ENCODE results near the gene THAP4. TPM values are rescaled to one million over a fixed set of nuclear protein-coding genes. Genes with fewer than 3 reads are reported as not detected.

Gene THAP4, protein sequence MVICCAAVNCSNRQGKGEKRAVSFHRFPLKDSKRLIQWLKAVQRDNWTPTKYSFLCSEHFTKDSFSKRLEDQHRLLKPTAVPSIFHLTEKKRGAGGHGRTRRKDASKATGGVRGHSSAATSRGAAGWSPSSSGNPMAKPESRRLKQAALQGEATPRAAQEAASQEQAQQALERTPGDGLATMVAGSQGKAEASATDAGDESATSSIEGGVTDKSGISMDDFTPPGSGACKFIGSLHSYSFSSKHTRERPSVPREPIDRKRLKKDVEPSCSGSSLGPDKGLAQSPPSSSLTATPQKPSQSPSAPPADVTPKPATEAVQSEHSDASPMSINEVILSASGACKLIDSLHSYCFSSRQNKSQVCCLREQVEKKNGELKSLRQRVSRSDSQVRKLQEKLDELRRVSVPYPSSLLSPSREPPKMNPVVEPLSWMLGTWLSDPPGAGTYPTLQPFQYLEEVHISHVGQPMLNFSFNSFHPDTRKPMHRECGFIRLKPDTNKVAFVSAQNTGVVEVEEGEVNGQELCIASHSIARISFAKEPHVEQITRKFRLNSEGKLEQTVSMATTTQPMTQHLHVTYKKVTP
- 33.7 and 34.5 TPM in 2 replicates for total RNA-seq

DNA sequence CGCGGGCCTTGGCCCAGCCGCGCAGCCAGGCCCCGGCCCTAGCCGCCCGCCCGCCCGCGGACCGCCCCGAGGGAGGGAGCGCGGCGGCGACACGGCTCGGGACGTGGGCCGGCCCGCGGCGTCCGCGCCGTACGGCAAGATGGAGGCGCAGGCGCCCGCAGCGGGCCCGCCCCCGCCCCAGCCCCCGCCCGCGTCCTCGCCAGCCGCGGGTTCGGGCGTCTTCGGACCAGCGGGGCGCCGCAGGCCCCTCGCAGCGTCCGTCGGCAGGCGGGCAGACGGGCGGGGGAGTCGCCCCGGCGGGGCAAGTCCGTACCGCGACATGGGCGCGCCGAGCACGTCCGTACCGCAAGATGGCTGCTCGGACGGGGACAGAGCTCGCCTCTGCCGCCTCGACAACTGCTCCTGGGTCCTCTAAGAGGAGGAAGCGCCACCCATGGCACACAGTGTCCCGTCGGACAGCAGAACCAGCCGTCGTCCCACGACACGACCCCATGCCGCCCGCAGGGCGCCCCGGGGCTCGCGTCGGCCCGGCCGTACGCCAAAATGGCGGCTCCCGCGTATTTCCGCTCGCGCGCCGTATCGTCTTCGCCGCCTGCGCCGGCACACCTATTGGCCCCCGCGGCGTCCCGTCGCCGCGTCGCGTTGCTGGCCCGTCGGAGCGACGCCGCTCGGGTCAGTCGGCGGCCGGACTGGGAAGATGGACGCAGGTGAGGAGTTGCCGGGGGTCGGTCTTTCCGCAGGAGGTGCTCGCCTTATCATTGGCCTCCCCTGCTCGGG, at the start of gene THAP4, which contains the start of gene ATG4B:
THAP4 (minus strand) TSS at position 141 of the 777 bp plus-strand sequence. CDS start 141 bp downstream, outside the sequence.
ATG4B (plus strand) TSS at position 676 of the 777 bp plus-strand sequence; CDS start at position 698, 22 bp downstream.

DNA sequence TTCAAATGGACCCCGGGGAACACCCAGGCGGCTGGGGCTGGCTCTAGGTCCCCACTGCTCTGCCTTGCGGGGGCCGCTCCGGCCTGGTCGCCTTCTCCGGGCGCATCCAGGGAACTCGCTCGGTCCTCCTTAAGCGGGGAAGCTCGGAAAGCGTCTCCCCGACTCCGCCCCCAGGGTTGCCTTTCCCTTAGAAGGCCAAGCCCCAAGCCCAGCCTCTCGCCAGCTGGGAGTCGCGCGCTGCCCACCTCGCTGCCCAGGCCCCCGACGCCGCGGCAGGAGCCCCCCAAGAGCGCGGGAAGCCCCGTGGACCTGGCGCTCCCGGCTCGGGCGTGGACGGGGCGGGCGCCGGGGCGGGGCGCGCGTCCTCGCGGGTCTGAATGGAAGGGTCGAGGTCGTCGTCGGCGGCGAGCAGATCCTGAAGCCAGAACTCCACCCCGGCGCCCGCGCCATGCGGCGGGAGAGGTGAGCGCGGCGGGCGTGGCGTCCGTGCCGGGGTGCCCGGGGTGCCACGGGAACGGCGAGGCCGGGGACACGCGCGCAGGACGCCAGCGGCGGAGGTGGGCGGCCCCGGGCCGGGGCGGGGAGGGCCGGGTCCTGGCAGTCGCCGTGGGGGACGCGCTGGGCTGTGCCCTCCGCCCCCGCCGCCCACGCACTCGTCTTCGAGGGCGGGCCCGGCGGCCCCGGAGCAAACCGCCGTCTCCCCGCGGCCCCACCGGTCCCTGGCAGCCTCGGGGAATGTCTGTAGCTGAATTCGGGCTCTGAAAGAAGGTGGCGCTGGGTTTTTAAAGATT, 78.2 kb downstream of the THAP4 start, which contains the start of gene BOK:
BOK (plus strand) TSS at position 214 of the 791 bp plus-strand sequence. CDS start 739 bp downstream, outside the sequence.

Other genes starting within 250 kb of the THAP4 start
- 212 and 304 TPM in 2 replicates for gene STK25, start 128.6 kb downstream of the THAP4 start, total RNA-seq
- gene BOK, start 78.4 kb downstream of the THAP4 start, total RNA-seq = 23.8 and 48.5 TPM in 2 replicates
- 55.7 and 68.6 TPM in 2 replicates for gene ATG4B, start 535 bp upstream of the THAP4 start, total RNA-seq
- 17.9 and 19.9 TPM in 2 replicates for gene DTYMK, start 49.7 kb upstream of the THAP4 start, total RNA-seq
- gene ING5, start 64.9 kb upstream of the THAP4 start, total RNA-seq = 18.4 and 19.2 TPM in 2 replicates
- 10.3 and 10.8 TPM in 2 replicates for gene D2HGDH, start 97.5 kb upstream of the THAP4 start, total RNA-seq
- not detected in 2 replicates for gene GAL3ST2, start 139.7 kb upstream of the THAP4 start, total RNA-seq
- under 0.01 TPM in 1 of 2 replicates, not detected in the other for gene NEU4, start 172.0 kb upstream of the THAP4 start, total RNA-seq
- gene PDCD1, start 221.7 kb upstream of the THAP4 start, total RNA-seq = under 0.01 TPM in 1 of 2 replicates, not detected in the other
- gene RTP5, start 232.6 kb upstream of the THAP4 start, total RNA-seq = not detected in 2 replicates